Muscle layer of colon (tissue), 2 donors: ENCODE results near the gene NEK9.

Source experiments
- H3K27ac ChIP-seq: one replicate; pipeline ENCODE4 v1.7.0; 2013; ENCODE audit warnings: low read depth, mild to moderate bottlenecking, low read length, moderate library complexity
- H3K27me3 ChIP-seq, 2 donors: one replicate each; pipeline ENCODE4 v1.7.0; 2013; ENCODE audit warnings: low read length in 2 of 2, mild to moderate bottlenecking in 2 of 2; ENCODE audit not compliant: insufficient read depth in 2 of 2, control insufficient read depth in 1 of 2
- H3K36me3 ChIP-seq: one replicate; pipeline ENCODE4 v1.7.0; 2013; ENCODE audit warnings: mild to moderate bottlenecking, low read length; ENCODE audit not compliant: insufficient read depth
- H3K4me1 ChIP-seq: one replicate; pipeline ENCODE4 v1.7.0; 2013; ENCODE audit warnings: mild to moderate bottlenecking, low read length; ENCODE audit not compliant: insufficient read depth
- H3K4me3 ChIP-seq, 2 donors: one replicate each; pipeline ENCODE4 v1.7.0; 2013; ENCODE audit warnings: low read length in 2 of 2, low read depth in 1 of 2, mild to moderate bottlenecking in 1 of 2, moderate library complexity in 1 of 2
- H3K9ac ChIP-seq: one replicate; pipeline ENCODE4 v1.7.0; 2013; ENCODE audit warnings: low read length
- H3K9me3 ChIP-seq: one replicate; pipeline ENCODE4 v1.7.0; 2013; ENCODE audit warnings: mild to moderate bottlenecking, low read length
- donor health status: abdominal sarcoma.
- donor health status: Adenocarcinoma of cecum.

Gene NEK9

GRCh38 chr14:75101491-75101890 is 25.4 kb downstream of the NEK9 start:
- H3K36me3 ChIP-seq = peaks cover 48% of the 10 kb centered on the region

GRCh38 chr14:75098682-75099081 is 28.2 kb downstream of the NEK9 start:
- Histone ChIP-seq H3K4me1 (no peaks in the 10 kb centered on the region), H3K27me3 (no peaks in the 10 kb centered on the region), H3K9me3 (no peaks in the 10 kb centered on the region), H3K9ac (no peak overlapping the region), H3K27ac (no peak overlapping the region), H3K36me3 (peaks cover 53% of the 10 kb centered on the region), H3K4me3 (no peak overlapping the region)

More at GRCh38 chr14:75101491-75101890, 25.4 kb downstream of the NEK9 start:
- no peak overlapping the region for H3K9ac ChIP-seq
- H3K9me3 ChIP-seq = no peaks in the 10 kb centered on the region
- H3K4me3 ChIP-seq = no peak overlapping the region
- no peaks in the 10 kb centered on the region for H3K27me3 ChIP-seq
- H3K27ac ChIP-seq = no peak overlapping the region
- H3K4me1 ChIP-seq = no peaks in the 10 kb centered on the region

GRCh38 chr14:75098212-75098611 is 28.6 kb downstream of the NEK9 start:
- H3K27me3 ChIP-seq = no peaks in the 10 kb centered on the region
- H3K9me3 ChIP-seq = no peaks in the 10 kb centered on the region
- peaks cover 53% of the 10 kb centered on the region for H3K36me3 ChIP-seq
- H3K4me3 ChIP-seq = no peak overlapping the region
- no peaks in the 10 kb centered on the region for H3K4me1 ChIP-seq
- H3K27ac ChIP-seq = no peak overlapping the region
- H3K9ac ChIP-seq = no peak overlapping the region

- Histone ChIP-seq H3K4me1 (no peaks in the 10 kb centered on the region), H3K9ac (no peak overlapping the region), H3K27me3 (no peaks in the 10 kb centered on the region), H3K36me3 (peaks cover 59% of the 10 kb centered on the region), H3K9me3 (no peaks in the 10 kb centered on the region), H3K4me3 (no peak overlapping the region), H3K27ac (no peak overlapping the region)
Measured at GRCh38 chr14:75096959-75097358, 29.9 kb downstream of the NEK9 start.

GRCh38 chr14:75095690-75096089 is 31.2 kb downstream of the NEK9 start:
- no peak overlapping the region for H3K9ac ChIP-seq
- no peaks in the 10 kb centered on the region for H3K9me3 ChIP-seq
- no peaks in the 10 kb centered on the region for H3K27me3 ChIP-seq
- H3K4me3 ChIP-seq = no peak overlapping the region
- H3K27ac ChIP-seq = no peak overlapping the region
- no peaks in the 10 kb centered on the region for H3K4me1 ChIP-seq
- H3K36me3 ChIP-seq = peaks cover 66% of the 10 kb centered on the region

GRCh38 chr14:75094896-75095295 is 32.0 kb downstream of the NEK9 start:
- Histone ChIP-seq H3K27me3 (no peaks in the 10 kb centered on the region), H3K9ac (no peak overlapping the region), H3K36me3 (peaks cover 69% of the 10 kb centered on the region), H3K9me3 (no peaks in the 10 kb centered on the region), H3K27ac (no peak overlapping the region), H3K4me1 (no peaks in the 10 kb centered on the region), H3K4me3 (no peak overlapping the region)

GRCh38 chr14:75092698-75093097 is 34.1 kb downstream of the NEK9 start:
- peaks cover 59% of the 10 kb centered on the region for H3K36me3 ChIP-seq

GRCh38 chr14:75091251-75091650 is 35.6 kb downstream of the NEK9 start:
- H3K27ac ChIP-seq = no peak overlapping the region
- H3K36me3 ChIP-seq = peaks cover 61% of the 10 kb centered on the region
- no peak overlapping the region for H3K4me3 ChIP-seq
- no peaks in the 10 kb centered on the region for H3K4me1 ChIP-seq
- H3K27me3 ChIP-seq = no peaks in the 10 kb centered on the region
- no peaks in the 10 kb centered on the region for H3K9me3 ChIP-seq
- H3K9ac ChIP-seq = no peak overlapping the region

More at GRCh38 chr14:75092698-75093097, 34.1 kb downstream of the NEK9 start:
- H3K27ac ChIP-seq = no peak overlapping the region
- no peaks in the 10 kb centered on the region for H3K4me1 ChIP-seq
- no peak overlapping the region for H3K4me3 ChIP-seq
- H3K9me3 ChIP-seq = no peaks in the 10 kb centered on the region
- no peak overlapping the region for H3K9ac ChIP-seq
- H3K27me3 ChIP-seq = no peaks in the 10 kb centered on the region

- Histone ChIP-seq H3K9ac (no peak overlapping the region), H3K36me3 (peaks cover 58% of the 10 kb centered on the region), H3K4me1 (no peaks in the 10 kb centered on the region), H3K9me3 (no peaks in the 10 kb centered on the region), H3K27me3 (no peaks in the 10 kb centered on the region), H3K27ac (no peak overlapping the region), H3K4me3 (no peak overlapping the region)
Measured at GRCh38 chr14:75090353-75090752, 36.5 kb downstream of the NEK9 start.

GRCh38 chr14:75088566-75089373 is 38.1 kb downstream of the NEK9 start:
- no peaks in the 10 kb centered on the region for H3K4me1 ChIP-seq
- no peaks in the 10 kb centered on the region for H3K9me3 ChIP-seq
- no peak overlapping the region for H3K9ac ChIP-seq
- no peaks in the 10 kb centered on the region for H3K27me3 ChIP-seq
- H3K27ac ChIP-seq = no peak overlapping the region
- no peak overlapping the region for H3K4me3 ChIP-seq
- peaks cover 66% of the 10 kb centered on the region for H3K36me3 ChIP-seq

- peaks cover 71% of the 10 kb centered on the region for H3K36me3 ChIP-seq
- no peaks in the 10 kb centered on the region for H3K27me3 ChIP-seq
- H3K27ac ChIP-seq = no peak overlapping the region
- no peak overlapping the region for H3K4me3 ChIP-seq
- no peaks in the 10 kb centered on the region for H3K4me1 ChIP-seq
- H3K9me3 ChIP-seq = no peaks in the 10 kb centered on the region
- no peak overlapping the region for H3K9ac ChIP-seq
Measured at GRCh38 chr14:75088153-75088552, 38.7 kb downstream of the NEK9 start.

GRCh38 chr14:75084513-75084912 is 42.3 kb downstream of the NEK9 start:
- Histone ChIP-seq H3K4me3 (no peak overlapping the region), H3K36me3 (peaks cover 47% of the 10 kb centered on the region), H3K9me3 (no peaks in the 10 kb centered on the region), H3K27ac (no peak overlapping the region), H3K4me1 (peaks cover 17% of the 10 kb centered on the region), H3K27me3 (no peaks in the 10 kb centered on the region), H3K9ac (no peak overlapping the region)
